Activated CD4-positive, alpha-beta memory T cell treated with anti-CD3 and anti-CD28 coated beads, Interleukin-2, amount 10 ng/mL, durations not matched to agents 7 days and 5 days (primary cell): Measurements from ENCODE around the gene TNFRSF19. TPM values are rescaled to one million over a fixed set of nuclear protein-coding genes. Genes with fewer than 3 reads are reported as not detected.

ENCODE experiments used
- CTCF ChIA-PET: fragments of 350-600 bp; sonication (Branson Sonifier 250); formaldehyde crosslinking; loops from one replicate; lab custom pipeline; 2021; ENCODE audit warnings: antibody characterized with exemption, inconsistent platforms; lab: Charles Lee
- POLR2A ChIA-PET: fragments of 350-600 bp; sonication (Branson Sonifier 250); formaldehyde crosslinking; loops from one replicate; lab custom pipeline; 2021; ENCODE audit warnings: antibody characterized with exemption; lab: Charles Lee
- DNase-seq: peaks from one replicate; pipeline ENCODE4 v3.0.0-alpha.2; 2020
- H3K27ac Mint-ChIP-seq: one replicate; pipeline ENCODE4 v1.8.0; 2021; ENCODE audit warnings: mild to moderate bottlenecking, mixed read lengths
- H3K27me3 Mint-ChIP-seq: one replicate; pipeline ENCODE4 v1.8.0; 2021; ENCODE audit warnings: mixed read lengths
- H3K36me3 Mint-ChIP-seq: one replicate; pipeline ENCODE4 v1.8.0; 2021; ENCODE audit warnings: low read depth, mixed read lengths
- H3K4me1 Mint-ChIP-seq: one replicate; pipeline ENCODE4 v1.8.0; 2021; ENCODE audit warnings: mixed read lengths
- H3K4me3 Mint-ChIP-seq: one replicate; pipeline ENCODE4 v1.8.0; 2021; ENCODE audit warnings: mild to moderate bottlenecking, mixed read lengths
- H3K9me3 Mint-ChIP-seq: one replicate; pipeline ENCODE4 v1.8.0; 2021; ENCODE audit warnings: mixed read lengths
- total RNA-seq, 2 experiments: library from RNA; stranded (reverse); gene quantifications; one replicate each; pipeline ENCODE4 v1.2.3, GENCODE V29; 2021

Gene TNFRSF19
- total RNA-seq, 2 experiments from 2014 or later = 0.33 to 0.45 TPM

- Mint-ChIP-seq H3K27ac (no peak overlapping the region), H3K36me3 (no peaks in the 10 kb centered on the region), H3K4me3 (no peak overlapping the region), H3K4me1 (peaks cover 18% of the 10 kb centered on the region), H3K9me3 (no peaks in the 10 kb centered on the region), H3K27me3 (no peaks in the 10 kb centered on the region)
- ChIA-PET POLR2A (no interaction called here), CTCF (interaction anchor here (2.0 kb wide), 1 partner anchor 9 kb away, joined by 5 read pairs; no protein-coding TSS in a partner anchor)
- no peak for DNase-seq
Measured at GRCh38 chr13:23699271-23699670, 129.1 kb downstream of the TNFRSF19 start.

- Mint-ChIP-seq H3K4me1 (peaks cover 7% of the 10 kb centered on the region), H3K4me3 (no peak overlapping the region), H3K27me3 (no peaks in the 10 kb centered on the region), H3K36me3 (no peaks in the 10 kb centered on the region), H3K27ac (no peak overlapping the region), H3K9me3 (no peaks in the 10 kb centered on the region)
- POLR2A ChIA-PET = no interaction called here
- CTCF ChIA-PET = no interaction called here
- DNase-seq = no peak
Measured at GRCh38 chr13:23701186-23701585, 131.0 kb downstream of the TNFRSF19 start.

GRCh38 chr13:23701636-23702035 is 131.4 kb downstream of the TNFRSF19 start:
- CTCF ChIA-PET = no interaction called here
- no peak overlapping the region for H3K4me3 Mint-ChIP-seq
- H3K9me3 Mint-ChIP-seq = no peaks in the 10 kb centered on the region

GRCh38 chr13:23703246-23703860 is 133.1 kb downstream of the TNFRSF19 start:
- H3K4me1 Mint-ChIP-seq = no peaks in the 10 kb centered on the region
- CTCF ChIA-PET = no interaction called here

More at GRCh38 chr13:23701636-23702035, 131.4 kb downstream of the TNFRSF19 start:
- POLR2A ChIA-PET = no interaction called here
- no peaks in the 10 kb centered on the region for H3K27me3 Mint-ChIP-seq
- DNase-seq = no peak
- H3K4me1 Mint-ChIP-seq = peaks cover 3% of the 10 kb centered on the region
- H3K27ac Mint-ChIP-seq = no peak overlapping the region
- H3K36me3 Mint-ChIP-seq = no peaks in the 10 kb centered on the region

DNA sequence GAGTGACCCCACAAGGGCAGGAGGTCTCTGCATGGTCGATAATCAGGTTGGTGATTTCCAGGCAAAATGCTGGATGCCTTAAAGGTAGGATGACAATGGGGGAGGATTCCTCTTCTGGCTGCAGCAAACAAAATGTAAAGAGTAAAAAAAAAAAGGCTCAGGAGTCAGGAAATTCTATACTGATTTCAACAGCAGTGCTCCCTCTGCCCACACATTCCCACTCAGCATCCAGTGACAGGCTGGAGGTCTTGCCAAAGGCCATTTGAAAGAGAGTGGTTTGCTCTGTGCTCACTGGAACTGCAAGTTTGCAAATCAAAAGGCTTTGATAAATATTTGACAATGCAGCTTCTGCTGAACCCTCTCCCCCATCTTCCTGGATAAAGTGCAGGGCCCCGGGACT is 135.4 kb downstream of the TNFRSF19 start:
- no peak for DNase-seq
- ChIA-PET CTCF (no interaction called here), POLR2A (no interaction called here)
- H3K27ac Mint-ChIP-seq = no peak overlapping the region
- H3K9me3 Mint-ChIP-seq = no peaks in the 10 kb centered on the region
- H3K4me3 Mint-ChIP-seq = no peak overlapping the region
- no peaks in the 10 kb centered on the region for H3K27me3 Mint-ChIP-seq
- no peaks in the 10 kb centered on the region for H3K36me3 Mint-ChIP-seq
- H3K4me1 Mint-ChIP-seq = no peaks in the 10 kb centered on the region

More at GRCh38 chr13:23703246-23703860, 133.1 kb downstream of the TNFRSF19 start:
- Mint-ChIP-seq H3K27me3 (no peaks in the 10 kb centered on the region), H3K27ac (no peak overlapping the region), H3K36me3 (no peaks in the 10 kb centered on the region), H3K4me3 (no peak overlapping the region), H3K9me3 (no peaks in the 10 kb centered on the region)
- POLR2A ChIA-PET = no interaction called here
- no peak for DNase-seq

- POLR2A ChIA-PET = no interaction called here
- CTCF ChIA-PET = interaction anchor here (0.6 to 1.7 kb wide), 6 partner anchors 11 to 306 kb away, joined by 3 to 6 read pairs (median 4); no protein-coding TSS in a partner anchor
Measured at GRCh38 chr13:23707674-23708073, 137.5 kb downstream of the TNFRSF19 start.

GRCh38 chr13:23709536-23709935 is 139.3 kb downstream of the TNFRSF19 start:
- Mint-ChIP-seq H3K9me3 (no peaks in the 10 kb centered on the region), H3K4me1 (no peaks in the 10 kb centered on the region), H3K27me3 (peaks cover 4% of the 10 kb centered on the region), H3K27ac (no peak overlapping the region), H3K36me3 (no peaks in the 10 kb centered on the region), H3K4me3 (no peak overlapping the region)
- DNase-seq = no peak
- ChIA-PET CTCF (interaction anchor here (1.6 kb wide), 1 partner anchor 11 kb away, joined by 5 read pairs; no protein-coding TSS in a partner anchor), POLR2A (no interaction called here)

More at GRCh38 chr13:23707674-23708073, 137.5 kb downstream of the TNFRSF19 start:
- H3K27ac Mint-ChIP-seq = no peak overlapping the region
- H3K9me3 Mint-ChIP-seq = no peaks in the 10 kb centered on the region
- H3K4me3 Mint-ChIP-seq = no peak overlapping the region
- H3K36me3 Mint-ChIP-seq = no peaks in the 10 kb centered on the region
- H3K4me1 Mint-ChIP-seq = no peaks in the 10 kb centered on the region
- no peak for DNase-seq
- H3K27me3 Mint-ChIP-seq = no peaks in the 10 kb centered on the region

- no peak overlapping the region for H3K27ac Mint-ChIP-seq
- no peaks in the 10 kb centered on the region for H3K4me1 Mint-ChIP-seq
- H3K4me3 Mint-ChIP-seq = no peak overlapping the region
- ChIA-PET POLR2A (no interaction called here), CTCF (interaction anchor here (0.7 kb wide), 1 partner anchor 190 kb away, joined by 3 read pairs; no protein-coding TSS in a partner anchor)
- H3K9me3 Mint-ChIP-seq = no peaks in the 10 kb centered on the region
- H3K36me3 Mint-ChIP-seq = no peaks in the 10 kb centered on the region
- peaks cover 6% of the 10 kb centered on the region for H3K27me3 Mint-ChIP-seq
- no peak for DNase-seq
Measured at GRCh38 chr13:23710366-23710765, 140.2 kb downstream of the TNFRSF19 start.

DNA sequence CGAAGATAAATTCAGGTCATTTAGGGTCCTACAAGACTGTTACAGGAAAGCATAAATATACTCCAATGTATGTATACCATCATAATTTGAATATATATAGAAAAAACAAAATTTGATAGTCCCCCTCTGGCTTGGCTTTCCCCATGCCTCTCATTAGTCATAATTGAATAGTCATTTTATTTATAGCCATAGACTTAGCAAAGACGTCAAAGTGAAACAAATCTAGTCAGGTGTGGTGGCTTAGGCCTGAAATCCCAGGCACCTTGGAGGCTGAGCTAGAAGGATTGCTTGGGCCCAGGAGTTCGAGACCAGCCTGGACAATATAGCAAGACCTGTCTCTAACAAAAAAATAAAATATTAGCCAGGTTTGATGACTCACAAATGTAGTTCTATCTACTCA is 141.1 kb downstream of the TNFRSF19 start:
- Mint-ChIP-seq H3K9me3 (no peaks in the 10 kb centered on the region), H3K36me3 (no peaks in the 10 kb centered on the region), H3K27me3 (peaks cover 6% of the 10 kb centered on the region), H3K27ac (no peak overlapping the region), H3K4me3 (no peak overlapping the region), H3K4me1 (no peaks in the 10 kb centered on the region)
- POLR2A ChIA-PET = no interaction called here
- CTCF ChIA-PET = interaction anchor here (1.1 kb wide), 1 partner anchor 147 kb away, joined by 6 read pairs; no protein-coding TSS in a partner anchor
- DNase-seq = no peak

DNA sequence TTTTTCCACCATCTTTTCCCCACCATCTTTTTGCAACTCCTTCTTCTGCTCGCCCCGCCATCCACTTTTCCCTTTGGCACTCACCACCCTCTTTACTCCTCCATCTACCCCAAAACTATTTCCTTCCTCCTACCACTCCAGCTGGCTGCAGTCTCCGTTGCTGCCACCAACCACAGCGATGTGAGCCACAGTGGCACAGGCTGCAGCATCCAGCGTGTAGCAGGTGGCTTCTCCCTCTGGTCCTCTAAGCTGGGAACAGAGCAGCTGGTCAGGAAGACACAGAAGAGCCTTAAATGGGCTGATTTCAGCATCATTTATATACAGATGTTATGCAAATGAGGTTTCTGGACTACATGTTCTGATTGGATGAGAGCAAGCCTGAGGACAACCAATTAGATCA is 144.5 kb downstream of the TNFRSF19 start:
- CTCF ChIA-PET = no interaction called here
- POLR2A ChIA-PET = no interaction called here
- no peak for DNase-seq
- no peak overlapping the region for H3K27ac Mint-ChIP-seq
- H3K9me3 Mint-ChIP-seq = no peaks in the 10 kb centered on the region
- H3K4me3 Mint-ChIP-seq = no peak overlapping the region
- peaks cover 6% of the 10 kb centered on the region for H3K27me3 Mint-ChIP-seq
- H3K4me1 Mint-ChIP-seq = no peaks in the 10 kb centered on the region
- no peaks in the 10 kb centered on the region for H3K36me3 Mint-ChIP-seq

DNA sequence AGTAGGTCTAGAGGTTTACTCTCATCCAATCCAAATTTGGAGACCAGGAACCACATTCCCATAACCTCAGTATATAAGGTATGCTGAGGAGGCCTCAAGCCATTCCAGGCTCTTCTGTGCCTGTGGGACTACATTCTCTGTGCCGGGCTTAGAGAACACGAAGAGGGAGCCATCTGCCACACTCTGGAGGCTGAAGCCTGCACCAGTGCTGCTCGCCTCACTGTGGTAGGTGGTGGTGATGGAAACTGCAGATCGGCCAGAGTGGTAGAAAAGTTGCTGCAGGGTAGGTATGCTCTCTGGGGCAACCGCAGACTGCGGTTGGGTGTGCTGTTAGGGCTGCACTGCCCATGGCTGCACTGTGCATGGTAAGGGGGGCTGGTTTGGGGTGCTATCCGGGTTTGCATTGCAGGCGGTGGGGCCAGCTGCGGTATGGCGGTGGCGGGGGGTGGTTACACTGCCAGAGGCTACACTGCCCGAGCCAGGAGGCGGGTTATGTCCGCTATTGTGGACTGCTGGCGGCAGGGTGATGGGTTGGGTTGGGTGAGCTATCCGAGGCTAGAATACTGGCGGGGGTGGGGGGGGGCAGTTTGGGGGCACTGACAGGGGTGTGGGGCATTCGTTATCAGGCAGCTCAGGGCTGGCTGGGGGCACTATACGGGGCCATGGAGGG is 145.0 kb downstream of the TNFRSF19 start:
- Mint-ChIP-seq H3K36me3 (no peaks in the 10 kb centered on the region), H3K9me3 (no peaks in the 10 kb centered on the region), H3K4me1 (no peaks in the 10 kb centered on the region), H3K4me3 (no peak overlapping the region), H3K27me3 (peaks cover 6% of the 10 kb centered on the region), H3K27ac (no peak overlapping the region)
- ChIA-PET POLR2A (no interaction called here), CTCF (no interaction called here)
- DNase-seq = no peak

DNA sequence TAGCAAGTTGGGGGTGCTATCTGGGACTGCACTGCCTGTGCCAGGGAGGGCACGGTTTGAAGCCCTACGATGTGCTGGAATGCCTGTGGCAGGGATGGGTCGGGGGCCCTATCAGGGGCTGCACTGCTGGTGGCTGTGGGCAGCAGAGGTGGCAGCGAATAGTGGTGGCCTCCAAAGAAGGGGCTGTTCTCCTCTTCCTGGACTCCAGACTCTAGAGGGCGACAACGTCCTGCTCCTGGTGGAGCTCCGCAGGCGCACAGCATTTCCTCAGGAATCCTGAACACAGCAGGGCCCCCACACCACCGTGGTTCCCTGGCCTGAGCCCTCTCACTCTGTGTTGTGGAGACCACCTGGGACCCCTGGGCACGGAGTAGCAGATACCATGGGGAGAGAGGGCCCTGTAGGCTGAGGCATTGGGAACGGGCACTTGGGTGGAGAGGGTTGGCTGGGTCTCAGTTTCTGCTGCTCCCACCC is 145.6 kb downstream of the TNFRSF19 start:
- H3K4me3 Mint-ChIP-seq = no peak overlapping the region
- no peaks in the 10 kb centered on the region for H3K9me3 Mint-ChIP-seq
- H3K36me3 Mint-ChIP-seq = no peaks in the 10 kb centered on the region
- ChIA-PET POLR2A (no interaction called here), CTCF (no interaction called here)
- peaks cover 6% of the 10 kb centered on the region for H3K27me3 Mint-ChIP-seq
- no peak overlapping the region for H3K27ac Mint-ChIP-seq
- no peak for DNase-seq
- H3K4me1 Mint-ChIP-seq = no peaks in the 10 kb centered on the region

GRCh38 chr13:23716401-23716800 is 146.2 kb downstream of the TNFRSF19 start:
- H3K4me3 Mint-ChIP-seq = no peak overlapping the region
- no peak for DNase-seq
- ChIA-PET CTCF (no interaction called here), POLR2A (no interaction called here)
- H3K4me1 Mint-ChIP-seq = no peaks in the 10 kb centered on the region
- no peaks in the 10 kb centered on the region for H3K36me3 Mint-ChIP-seq
- H3K9me3 Mint-ChIP-seq = no peaks in the 10 kb centered on the region
- peaks cover 6% of the 10 kb centered on the region for H3K27me3 Mint-ChIP-seq
- H3K27ac Mint-ChIP-seq = no peak overlapping the region
